GM18502 (cell line): ENCODE measurements around the gene CKAP4.
A peak's percentile ranks its signal among the peaks of the same experiment; 100 is the strongest.

Source experiments
- ATAC-seq: cut with Tn5 transposase; IDR thresholded peaks from one replicate; pipeline ENCODE4 v1.9.1; 2021; ENCODE audit warnings: mild to moderate bottlenecking; ENCODE audit not compliant: unreplicated experiment, poor library complexity

CKAP4 gene

DNA sequence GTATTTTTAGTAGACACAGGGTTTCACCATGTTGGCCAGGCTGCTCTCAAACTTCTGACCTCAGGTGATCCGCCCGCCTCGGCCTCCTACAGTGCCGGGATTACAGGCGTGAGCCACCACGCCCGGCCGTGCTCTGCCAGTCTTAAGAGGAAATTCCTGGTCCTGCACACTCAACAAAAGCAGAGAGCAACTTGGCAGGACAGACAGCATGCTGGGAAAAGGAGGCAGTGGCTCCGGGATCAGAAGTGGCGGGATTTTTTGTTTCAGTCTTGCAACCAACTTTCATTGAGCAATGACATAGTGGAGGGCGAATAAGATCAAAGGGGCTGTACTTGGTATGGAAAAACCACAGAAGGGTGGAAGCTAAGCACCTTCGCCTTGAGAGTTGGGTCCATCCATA is 2.1 kb downstream of the CKAP4 start:
- no peak for ATAC-seq

GRCh38 chr12:106243620-106244019 is 4.2 kb downstream of the CKAP4 start:
- ATAC-seq = no peak

DNA sequence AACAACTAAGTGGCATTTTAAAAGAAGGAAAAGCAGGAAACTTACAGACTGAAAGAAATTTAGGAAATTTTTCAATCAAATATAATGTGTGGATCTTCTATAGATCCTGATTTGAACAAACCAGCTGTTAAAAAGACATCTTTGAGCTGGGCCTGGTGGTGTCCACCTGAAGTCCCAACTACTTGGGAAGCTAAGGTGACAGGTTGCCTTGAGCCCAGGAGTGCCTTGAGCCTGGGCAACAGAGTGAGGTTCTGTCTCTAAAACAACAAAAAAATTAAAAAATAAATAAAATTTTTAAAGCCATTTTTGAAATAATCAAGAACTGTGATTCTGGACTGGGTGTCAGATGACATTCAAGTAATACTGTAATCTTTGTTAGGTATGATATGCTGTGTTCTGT is 7.0 kb downstream of the CKAP4 start:
- no peak for ATAC-seq

GRCh38 chr12:106239951-106240335 is 7.9 kb downstream of the CKAP4 start:
- ATAC-seq = no peak

GRCh38 chr12:106239241-106239950 is 8.4 kb downstream of the CKAP4 start:
- ATAC-seq = no peak

DNA sequence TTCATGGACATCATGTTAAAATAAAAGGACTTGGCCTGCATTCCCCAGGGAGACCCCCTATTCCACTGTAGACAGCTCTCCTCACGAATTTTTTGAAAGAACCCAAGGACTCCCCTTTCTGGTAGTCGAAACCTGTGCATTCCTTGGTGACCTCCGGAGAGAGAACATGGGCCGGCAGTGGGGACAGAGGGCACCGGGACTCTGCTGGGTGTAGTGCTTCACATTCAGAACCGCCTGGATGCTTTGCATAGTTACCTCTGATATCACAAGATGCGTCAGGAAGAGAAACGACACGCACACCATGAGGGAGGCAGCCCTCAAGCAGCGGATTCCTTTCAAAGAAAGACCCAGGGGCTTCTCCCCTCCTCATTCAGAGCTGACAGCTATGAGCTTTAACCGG is 9.7 kb downstream of the CKAP4 start:
- ATAC-seq = no peak

- no peak for ATAC-seq
Observed at GRCh38 chr12:106235770-106236169, 12.1 kb downstream of the CKAP4 start.

DNA sequence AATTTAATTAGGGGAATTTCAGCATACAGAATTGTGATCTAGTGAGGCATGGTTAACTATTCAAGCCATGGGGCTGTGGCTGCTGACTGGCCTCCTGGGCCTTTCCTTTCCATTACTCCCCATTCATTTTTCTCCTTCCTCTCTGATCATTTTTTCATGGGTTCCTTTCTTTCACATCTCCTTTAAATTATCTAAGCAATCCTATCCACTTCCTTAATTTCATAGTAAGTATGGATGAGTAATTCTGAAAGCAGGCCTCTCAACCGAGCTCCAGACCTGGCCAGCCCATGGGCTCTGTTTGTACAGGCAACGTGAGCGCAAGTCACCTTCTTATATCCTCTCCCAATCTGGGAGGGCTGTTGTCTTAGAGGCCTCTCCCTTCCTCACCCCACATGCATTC is 13.4 kb downstream of the CKAP4 start:
- ATAC-seq = no peak

GRCh38 chr12:106233011-106233410 is 14.8 kb downstream of the CKAP4 start:
- ATAC-seq = no peak

GRCh38 chr12:106229036-106229591 is 18.7 kb downstream of the CKAP4 start:
- no peak for ATAC-seq

- ATAC-seq = no peak
Observed at GRCh38 chr12:106228320-106228710, 19.5 kb downstream of the CKAP4 start.

DNA sequence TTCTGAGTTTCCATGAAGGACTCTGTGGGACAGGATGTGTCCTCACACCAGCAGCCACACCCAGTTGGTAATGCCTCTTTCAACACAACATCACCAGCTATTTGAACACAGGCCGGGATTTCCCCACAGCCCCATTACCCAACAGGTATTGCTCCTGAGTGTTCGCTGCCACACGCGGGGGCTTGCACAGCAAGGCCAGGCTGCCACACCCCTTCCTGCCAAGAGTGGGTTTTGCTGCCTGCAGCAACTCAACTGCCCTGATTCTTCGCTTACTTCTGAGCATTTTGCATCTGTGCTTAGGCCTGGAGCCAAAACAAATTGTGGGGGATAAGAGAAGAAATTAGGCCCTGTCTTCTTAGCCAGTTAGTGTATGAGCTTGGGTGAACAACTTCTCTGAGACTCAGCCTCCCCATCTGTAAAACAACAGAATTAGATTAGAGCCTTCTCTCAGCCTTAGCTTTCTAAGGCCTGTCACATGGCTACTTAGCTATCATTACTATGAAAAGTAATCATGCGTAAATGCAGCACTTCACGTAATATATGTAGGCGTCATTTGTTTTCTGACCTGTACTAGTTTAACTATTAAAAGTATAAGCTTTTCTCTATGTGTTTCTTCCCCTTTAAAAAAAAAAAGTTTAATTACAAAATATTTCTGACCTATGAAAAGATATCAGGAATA is 20.0 kb downstream of the CKAP4 start:
- ATAC-seq = no peak

DNA sequence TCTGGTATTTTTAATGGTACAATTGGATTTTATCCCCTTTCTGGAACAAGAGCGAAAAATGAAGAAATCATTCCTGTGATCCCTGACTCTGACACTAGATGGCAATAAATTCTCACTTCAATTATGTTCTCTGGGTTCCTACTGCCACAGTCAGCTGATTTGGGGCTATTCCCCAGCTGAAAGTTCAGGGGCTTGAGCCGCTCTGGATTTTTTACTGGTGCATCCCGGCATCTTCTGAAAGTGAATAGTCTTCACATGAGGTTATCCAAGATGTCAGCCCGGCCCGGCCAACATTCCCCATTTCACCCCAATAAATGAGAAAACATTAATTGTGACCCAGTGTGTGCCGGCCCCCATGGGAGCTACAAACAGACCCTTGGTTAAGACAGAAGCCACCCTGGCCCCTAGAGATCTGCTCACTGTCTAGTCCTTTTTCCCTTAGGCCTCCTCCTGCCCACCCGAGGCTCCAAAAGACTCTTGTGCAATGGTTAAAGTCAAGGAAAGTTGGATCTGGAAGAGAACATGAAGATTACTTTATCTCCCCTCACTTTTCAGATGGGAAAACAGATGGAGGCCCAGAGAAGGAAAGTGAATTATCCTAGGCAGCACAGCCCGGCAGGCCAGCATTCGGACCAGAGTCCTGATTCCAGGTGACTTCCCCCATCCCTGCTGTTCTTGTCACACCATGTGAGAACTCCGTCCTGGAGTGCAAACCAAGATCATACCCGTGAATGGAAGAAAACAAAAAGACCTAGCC is 20.8 kb downstream of the CKAP4 start:
- ATAC-seq = no peak

- ATAC-seq = no peak
Observed at GRCh38 chr12:106224355-106224706, 23.5 kb downstream of the CKAP4 start.

GRCh38 chr12:106223485-106224354 is 24.1 kb downstream of the CKAP4 start:
- peak; percentile 76 for ATAC-seq

- no peak for ATAC-seq
Observed at GRCh38 chr12:106220536-106220935, 27.3 kb downstream of the CKAP4 start.

GRCh38 chr12:106219043-106219442 is 28.8 kb downstream of the CKAP4 start:
- ATAC-seq = no peak

- no peak for ATAC-seq
Observed at GRCh38 chr12:106217706-106218105, 30.1 kb downstream of the CKAP4 start.

DNA sequence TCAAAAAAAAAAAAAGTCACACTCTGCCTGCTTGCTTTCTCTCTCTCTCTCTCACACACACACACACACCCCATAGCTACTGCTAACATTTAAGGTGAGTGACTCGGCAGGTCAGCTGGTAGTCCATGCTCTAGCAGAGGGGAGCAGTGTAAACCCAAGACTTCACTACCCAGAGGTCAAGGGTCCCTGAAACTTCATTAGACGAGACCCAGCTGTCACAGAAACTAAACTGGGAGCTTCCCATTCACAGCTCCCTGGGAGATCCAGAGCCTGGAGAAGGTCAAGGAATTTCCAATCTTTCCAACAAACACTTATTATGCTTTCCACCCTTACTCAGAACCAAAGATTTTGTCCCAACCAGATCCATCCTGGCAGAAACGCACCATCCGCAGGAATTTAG is 33.2 kb downstream of the CKAP4 start:
- ATAC-seq = no peak

GRCh38 chr12:106213662-106214061 is 34.2 kb downstream of the CKAP4 start:
- no peak for ATAC-seq
